ENCODE measurements around the gene SAP30L.

The SAP30L gene

GRCh38 chr5:154466147-154466546, 20.4 kb downstream of the SAP30L start:
- no peak for ATAC-seq

- no peak for ATAC-seq
Measured at GRCh38 chr5:154466671-154467070, 20.9 kb downstream of the SAP30L start.

- ATAC-seq: peak; percentile 88 to 92
Measured at GRCh38 chr5:154467655-154468354, 22.0 kb downstream of the SAP30L start.

GRCh38 chr5:154470137-154470536, 24.3 kb downstream of the SAP30L start:
- no peak for ATAC-seq

- no peak for ATAC-seq
Measured at GRCh38 chr5:154470947-154471870, 25.4 kb downstream of the SAP30L start.

- ATAC-seq: no peak
Measured at GRCh38 chr5:154472871-154473580, 27.2 kb downstream of the SAP30L start.

GRCh38 chr5:154473581-154474283, 27.9 kb downstream of the SAP30L start:
- ATAC-seq: no peak

GRCh38 chr5:154474396-154475334, 28.9 kb downstream of the SAP30L start:
- no peak for ATAC-seq

- ATAC-seq: no peak
Measured at GRCh38 chr5:154475591-154476353, 30.0 kb downstream of the SAP30L start.

- ATAC-seq: no peak
Measured at GRCh38 chr5:154476354-154477205, 30.8 kb downstream of the SAP30L start.

- ATAC-seq: no peak
Measured at GRCh38 chr5:154477382-154478223, 31.8 kb downstream of the SAP30L start.

GRCh38 chr5:154478224-154478565, 32.4 kb downstream of the SAP30L start, which contains the start of gene HAND1:
Gene HAND1 (minus strand): TSS chr5:154478227. CDS start chr5:154478008, 219 bp downstream.
- ATAC-seq: no peak

GRCh38 chr5:154478752-154479159, 33.0 kb downstream of the SAP30L start:
- ATAC-seq: no peak

- no peak for ATAC-seq
Measured at GRCh38 chr5:154479160-154479943, 33.6 kb downstream of the SAP30L start.

- no peak for ATAC-seq
Measured at GRCh38 chr5:154479944-154480750, 34.4 kb downstream of the SAP30L start.

- ATAC-seq: no peak
Measured at GRCh38 chr5:154480847-154481246, 35.0 kb downstream of the SAP30L start.
